Left hindlimb (tissue), 1 donor: ENCODE results near the gene FOXB2.
"Not testable (repeated sequence)": the region's sequence is repeated elsewhere in the genome, so short reads cannot be mapped to it uniquely, and the experiment has no call there.

Source experiments
- DNase-seq: peaks from one replicate; pipeline ENCODE4 v3.0.0-alpha.2; 2018

FOXB2 gene

DNA sequence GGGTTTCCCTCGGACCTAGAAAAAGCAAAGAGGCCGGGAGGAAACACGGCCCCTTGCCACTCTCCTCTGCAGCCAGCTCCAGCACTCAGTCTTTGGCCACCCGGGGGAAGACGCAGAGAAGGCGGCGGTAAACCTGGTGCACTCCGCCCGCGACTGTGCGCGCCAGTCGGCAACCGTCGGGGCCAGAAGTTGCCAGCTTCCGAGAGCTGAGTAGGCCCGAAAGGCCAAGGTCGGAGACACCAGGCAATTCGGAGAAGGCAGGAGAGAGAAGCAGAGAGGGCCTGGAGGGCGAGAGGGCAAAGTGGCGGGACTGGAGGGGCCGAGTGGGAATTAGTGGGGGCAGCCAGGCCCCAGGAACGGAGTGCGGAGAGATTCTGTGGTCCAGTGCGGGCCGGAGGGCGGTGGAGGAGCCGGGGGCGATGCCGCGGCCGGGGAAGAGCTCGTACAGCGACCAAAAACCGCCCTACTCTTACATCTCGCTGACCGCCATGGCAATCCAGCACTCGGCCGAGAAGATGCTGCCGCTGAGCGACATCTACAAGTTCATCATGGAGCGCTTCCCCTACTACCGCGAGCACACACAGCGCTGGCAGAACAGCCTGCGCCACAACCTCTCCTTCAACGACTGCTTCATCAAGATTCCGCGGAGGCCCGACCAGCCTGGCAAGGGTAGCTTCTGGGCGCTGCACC lies at the start of gene FOXB2:
TSS of gene FOXB2 (plus strand) at position 420 of the 690 bp plus-strand sequence. CDS start at position 420, 0 bp downstream.
- DNase-seq = peak; percentile 34

- DNase-seq = no peak
These were observed 49.7 kb upstream of the FOXB2 start for GRCh38 chr9:76969716-76970115.

DNA sequence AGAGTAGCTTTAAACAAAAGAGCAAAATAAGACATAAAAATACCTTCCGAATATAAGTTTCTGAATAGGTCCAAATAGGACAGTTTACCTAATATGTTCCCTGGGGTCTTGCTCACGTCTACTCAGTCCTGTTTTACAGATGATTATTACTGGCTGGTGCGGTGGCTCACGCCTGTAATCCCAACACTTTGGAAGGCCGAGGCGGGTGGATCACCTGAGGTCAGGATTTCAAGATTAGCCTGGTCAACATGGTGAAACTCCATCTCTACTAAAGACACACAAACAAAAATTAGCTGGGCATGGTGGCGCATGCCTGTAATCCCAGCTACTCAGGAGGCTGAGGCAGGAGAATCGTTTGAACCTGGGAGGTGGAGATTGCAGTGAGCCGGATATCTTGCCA lies 40.6 kb upstream of the FOXB2 start:
- DNase-seq = not testable (repeated sequence)

GRCh38 chr9:76980566-76980965 lies 38.9 kb upstream of the FOXB2 start:
- DNase-seq = no peak

DNA sequence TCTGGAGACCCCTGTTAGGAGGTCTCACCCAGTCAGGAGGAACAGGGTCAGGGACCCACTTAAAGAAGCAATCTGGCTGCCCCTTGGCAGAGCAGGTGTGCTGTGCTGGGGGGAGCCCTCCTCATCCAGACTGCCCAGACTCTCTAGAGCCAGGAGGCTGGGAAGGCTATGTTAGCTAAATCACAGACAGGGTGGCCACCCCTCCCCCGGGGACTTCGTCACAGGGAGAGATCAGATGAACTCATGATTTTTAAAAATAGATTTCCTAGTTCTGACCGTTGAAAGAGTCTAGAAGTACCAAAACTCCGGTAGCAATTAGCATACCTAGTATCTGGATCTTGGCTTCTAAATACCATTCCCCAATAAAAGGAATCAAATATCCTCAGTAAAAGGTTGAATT lies 35.0 kb upstream of the FOXB2 start:
- no peak for DNase-seq

DNA sequence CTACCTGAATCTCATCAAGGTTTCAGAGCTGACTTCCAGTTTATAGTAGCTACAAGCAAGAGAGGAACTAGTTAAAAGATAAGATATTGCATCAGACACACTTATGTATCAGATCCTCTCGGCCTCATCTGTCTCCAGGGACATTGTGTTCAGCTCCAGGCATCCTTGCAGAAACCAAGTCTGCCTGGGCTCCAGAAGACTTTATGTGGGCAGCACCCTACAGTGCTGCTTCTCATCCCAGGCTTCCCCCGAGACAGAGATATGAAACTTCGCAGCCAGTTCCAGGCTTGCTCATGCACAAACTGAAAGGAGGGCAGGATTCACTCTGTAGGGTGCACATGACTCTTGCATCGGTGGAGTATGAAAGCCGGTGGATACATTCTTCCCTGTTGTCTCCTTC lies 33.9 kb upstream of the FOXB2 start:
- no peak for DNase-seq

DNA sequence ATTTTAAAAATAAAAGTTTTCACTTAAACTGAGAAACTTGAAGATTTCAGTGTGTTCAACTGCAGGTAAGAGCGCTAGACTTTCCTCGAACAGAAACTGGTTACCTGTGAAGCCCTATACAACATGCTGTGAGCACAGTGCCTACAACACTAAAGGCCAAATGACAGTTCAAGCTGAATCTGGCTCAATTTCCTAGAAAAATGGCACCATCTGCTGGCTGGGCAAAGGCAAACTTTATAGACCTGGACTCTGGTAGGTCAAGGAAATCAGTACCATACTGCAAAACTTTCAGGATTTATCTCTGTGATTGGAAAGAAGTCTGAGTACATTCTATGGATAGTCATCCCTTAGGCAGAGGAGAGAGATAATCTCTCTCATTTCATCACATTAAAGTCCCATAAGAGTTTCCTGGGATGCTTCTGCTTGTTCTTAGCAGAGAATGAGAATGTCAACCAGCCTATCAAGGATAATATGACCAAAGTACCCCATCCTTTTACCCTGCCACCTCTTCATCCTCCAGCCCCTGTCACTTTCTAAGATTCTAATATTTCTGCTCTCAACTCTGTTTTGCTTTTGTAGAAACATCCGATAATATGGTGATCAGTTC lies 31.8 kb upstream of the FOXB2 start:
- no peak for DNase-seq

- DNase-seq = no peak
These were observed 30.5 kb upstream of the FOXB2 start for GRCh38 chr9:76988941-76989340.

DNA sequence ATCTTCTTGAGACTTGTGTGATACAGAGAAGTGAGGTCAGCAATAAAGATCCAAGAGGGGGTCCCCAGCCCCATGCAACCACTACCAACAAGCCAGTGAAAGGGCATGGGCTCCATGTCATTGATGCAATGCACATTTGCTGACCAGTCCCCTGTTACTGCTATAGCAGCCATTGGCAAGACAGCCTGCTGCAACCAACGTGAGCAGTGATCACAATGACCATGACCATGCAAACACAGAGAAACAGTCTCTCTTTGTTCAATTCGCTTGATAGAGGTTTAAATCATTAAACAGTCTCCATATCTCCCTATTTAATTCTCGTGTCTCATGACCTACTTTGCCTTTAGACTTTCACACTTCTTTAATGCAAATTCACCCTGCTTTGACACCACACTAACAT lies 30.0 kb upstream of the FOXB2 start:
- no peak for DNase-seq

GRCh38 chr9:76996700-76997099 lies 22.8 kb upstream of the FOXB2 start:
- no peak for DNase-seq

- no peak for DNase-seq
These were observed 20.2 kb upstream of the FOXB2 start for GRCh38 chr9:76999261-76999660.

GRCh38 chr9:77000330-77000729 lies 19.1 kb upstream of the FOXB2 start:
- DNase-seq = no peak

DNA sequence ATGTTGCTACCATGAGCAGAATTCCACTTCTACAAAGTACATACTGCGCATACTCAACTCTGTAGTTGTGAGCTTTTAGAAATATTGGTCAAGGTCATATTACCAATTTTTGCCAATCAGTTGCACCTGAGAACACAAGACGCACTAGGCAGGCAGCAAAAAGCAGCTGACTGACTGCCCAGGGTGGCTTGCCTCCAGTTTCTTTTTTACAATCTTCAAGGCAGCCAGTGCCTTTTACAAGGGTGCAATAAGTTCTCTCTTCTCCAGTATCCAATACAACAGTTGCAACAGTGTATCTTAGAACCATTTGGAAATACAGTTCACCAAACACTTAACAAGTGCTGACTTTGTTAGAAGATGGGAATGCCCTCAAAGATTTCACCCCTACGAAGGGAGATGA lies 16.1 kb upstream of the FOXB2 start:
- no peak for DNase-seq

DNA sequence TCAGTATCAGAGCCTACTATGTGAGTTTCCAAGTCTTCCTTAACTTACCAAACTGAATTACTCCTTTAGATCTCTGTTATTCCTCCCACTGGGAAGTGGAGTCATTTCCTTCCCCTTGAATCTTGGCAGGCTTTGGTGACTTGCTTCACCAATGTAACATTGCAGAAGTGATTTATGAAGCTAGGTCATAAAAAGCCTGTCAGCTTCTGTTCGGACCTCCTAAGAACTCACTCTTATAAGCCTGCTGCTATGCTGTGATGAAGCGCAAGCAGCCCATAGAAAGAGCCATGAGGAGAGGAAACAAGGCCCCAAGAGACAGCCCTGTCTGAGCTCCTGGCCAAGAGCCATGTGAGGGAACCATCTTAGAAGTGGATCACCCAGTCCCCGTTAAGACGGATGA lies 14.2 kb upstream of the FOXB2 start:
- no peak for DNase-seq

GRCh38 chr9:77010527-77010926 lies 8.9 kb upstream of the FOXB2 start:
- no peak for DNase-seq

- peak; percentile 64 for DNase-seq
These were observed 7.3 kb upstream of the FOXB2 start for GRCh38 chr9:77011973-77012821.

GRCh38 chr9:77013206-77013931 lies 6.1 kb upstream of the FOXB2 start:
- DNase-seq = no peak

- DNase-seq = no peak
These were observed 5.4 kb upstream of the FOXB2 start for GRCh38 chr9:77013932-77014596.

GRCh38 chr9:77014597-77015263 lies 4.7 kb upstream of the FOXB2 start:
- DNase-seq = no peak

GRCh38 chr9:77015327-77016048 lies 4.0 kb upstream of the FOXB2 start:
- DNase-seq = no peak

- DNase-seq = no peak
These were observed 3.3 kb upstream of the FOXB2 start for GRCh38 chr9:77016121-77016525.
